Activated CD4-positive, alpha-beta memory T cell treated with anti-CD3 and anti-CD28 coated beads, Interleukin-2, amount 10 ng/mL, durations not matched to agents 7 days and 5 days (primary cell): ENCODE data around the gene ITPRIPL1. TPM values are rescaled to one million over a fixed set of nuclear protein-coding genes. Genes with fewer than 3 reads are reported as not detected.

Source experiments
- CTCF ChIA-PET: fragments of 350-600 bp; sonication (Branson Sonifier 250); formaldehyde crosslinking; loops from one replicate; lab custom pipeline; 2021; ENCODE audit warnings: antibody characterized with exemption, inconsistent platforms; lab: Charles Lee
- POLR2A ChIA-PET: fragments of 350-600 bp; sonication (Branson Sonifier 250); formaldehyde crosslinking; loops from one replicate; lab custom pipeline; 2021; ENCODE audit warnings: antibody characterized with exemption; lab: Charles Lee
- DNase-seq: peaks from one replicate; pipeline ENCODE4 v3.0.0-alpha.2; 2020
- H3K27ac Mint-ChIP-seq: one replicate; pipeline ENCODE4 v1.8.0; 2021; ENCODE audit warnings: mild to moderate bottlenecking, mixed read lengths
- H3K27me3 Mint-ChIP-seq: one replicate; pipeline ENCODE4 v1.8.0; 2021; ENCODE audit warnings: mixed read lengths
- H3K36me3 Mint-ChIP-seq: one replicate; pipeline ENCODE4 v1.8.0; 2021; ENCODE audit warnings: low read depth, mixed read lengths
- H3K4me1 Mint-ChIP-seq: one replicate; pipeline ENCODE4 v1.8.0; 2021; ENCODE audit warnings: mixed read lengths
- H3K4me3 Mint-ChIP-seq: one replicate; pipeline ENCODE4 v1.8.0; 2021; ENCODE audit warnings: mild to moderate bottlenecking, mixed read lengths
- H3K9me3 Mint-ChIP-seq: one replicate; pipeline ENCODE4 v1.8.0; 2021; ENCODE audit warnings: mixed read lengths
- total RNA-seq, 2 experiments: library from RNA; stranded (reverse); gene quantifications; one replicate each; pipeline ENCODE4 v1.2.3, GENCODE V29; 2021

The ITPRIPL1 gene
- total RNA-seq, 2 experiments from 2014 or later: 43.7 to 46.3 TPM

DNA sequence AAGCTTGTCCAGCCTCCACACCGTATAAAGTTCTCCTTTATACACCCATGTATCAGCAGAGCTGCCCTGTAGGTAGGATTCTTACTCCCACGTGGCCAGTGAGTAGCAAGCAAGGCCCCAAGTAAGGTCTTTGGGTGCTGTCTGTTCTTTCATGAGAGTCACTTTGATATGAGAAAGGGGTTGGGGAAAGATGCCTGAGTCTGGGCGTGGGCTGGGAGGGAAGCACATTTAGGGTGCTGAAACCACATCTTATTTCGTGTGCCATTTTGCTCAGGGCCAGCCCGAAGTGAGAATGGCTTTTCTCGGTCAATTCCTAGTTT is 436 bp upstream of the ITPRIPL1 start:
- ChIA-PET POLR2A (interaction anchor here (0.8 to 11.7 kb wide), 7 partner anchors 8 to 213 kb away, joined by 3 to 422 read pairs (median 13); partner anchors contain the start of genes ARID5A, NCAPH, SNRNP200 and STARD7), CTCF (interaction anchor here (0.7 to 3.5 kb wide), 7 partner anchors 11 to 212 kb away, joined by 3 to 28 read pairs (median 4); partner anchors contain the start of gene NCAPH)
- no peaks in the 10 kb centered on the region for H3K27me3 Mint-ChIP-seq
- H3K36me3 Mint-ChIP-seq: peaks cover 49% of the 10 kb centered on the region
- peak overlapping the region; percentile 89 for H3K4me3 Mint-ChIP-seq
- peaks cover 72% of the 10 kb centered on the region for H3K4me1 Mint-ChIP-seq
- peak overlapping the region; percentile 90 for H3K27ac Mint-ChIP-seq
- no peaks in the 10 kb centered on the region for H3K9me3 Mint-ChIP-seq
- peak; percentile 42 for DNase-seq

DNA sequence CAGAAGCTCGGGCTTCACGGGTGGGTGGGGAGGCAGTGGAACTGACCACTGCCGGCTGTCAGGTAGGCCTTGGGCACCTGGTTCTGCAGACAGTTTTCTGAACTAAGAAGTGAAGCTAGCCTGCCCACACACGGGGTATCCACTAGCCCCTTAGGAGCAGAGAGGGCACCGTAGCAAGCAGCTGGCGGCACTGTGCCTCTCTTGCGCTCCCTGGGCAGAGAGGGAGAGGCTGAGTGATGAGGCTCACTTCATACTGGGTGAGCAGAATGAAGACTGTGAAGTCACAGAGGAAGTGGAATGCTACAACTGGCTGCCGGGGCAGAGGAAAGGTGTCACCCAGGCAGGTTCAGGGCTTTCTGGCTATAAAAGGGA is 753 bp downstream of the ITPRIPL1 start:
- Mint-ChIP-seq H3K36me3 (peaks cover 48% of the 10 kb centered on the region), H3K27me3 (no peaks in the 10 kb centered on the region), H3K4me1 (peaks cover 66% of the 10 kb centered on the region), H3K4me3 (peak overlapping the region; percentile 89), H3K9me3 (no peaks in the 10 kb centered on the region), H3K27ac (peak overlapping the region; percentile 85)
- ChIA-PET CTCF (interaction anchor here (0.8 to 3.5 kb wide), 6 partner anchors 10 to 59 kb away, joined by 3 to 28 read pairs (median 4); partner anchors contain the start of gene NCAPH), POLR2A (interaction anchor here (0.5 to 11.7 kb wide), 8 partner anchors 10 to 212 kb away, joined by 3 to 422 read pairs (median 8); partner anchors contain the start of genes ARID5A, NCAPH and SNRNP200)
- DNase-seq: peak; percentile 73

DNA sequence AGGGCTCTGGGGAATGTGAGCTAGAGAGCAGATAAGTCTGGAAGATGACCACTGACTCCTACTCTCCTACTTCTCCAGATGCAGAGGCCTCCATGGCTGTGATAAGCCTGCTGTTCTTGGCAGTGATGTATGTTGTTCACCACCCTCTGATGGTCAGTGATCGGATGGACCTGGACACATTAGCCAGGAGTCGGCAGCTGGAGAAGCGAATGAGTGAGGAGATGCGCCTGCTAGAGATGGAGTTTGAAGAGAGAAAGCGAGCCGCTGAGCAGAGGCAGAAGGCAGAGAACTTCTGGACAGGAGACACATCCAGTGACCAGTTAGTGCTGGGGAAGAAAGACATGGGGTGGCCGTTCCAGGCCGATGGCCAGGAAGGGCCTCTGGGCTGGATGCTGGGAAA is 1.4 kb downstream of the ITPRIPL1 start:
- Mint-ChIP-seq H3K4me3 (peak overlapping the region; percentile 89), H3K9me3 (no peaks in the 10 kb centered on the region), H3K27me3 (no peaks in the 10 kb centered on the region), H3K4me1 (peaks cover 68% of the 10 kb centered on the region), H3K27ac (peak overlapping the region; percentile 85), H3K36me3 (peaks cover 52% of the 10 kb centered on the region)
- no peak for DNase-seq
- CTCF ChIA-PET: interaction anchor here (3.5 kb wide), 1 partner anchor 9 kb away, joined by 28 read pairs; the partner anchor contains the start of gene NCAPH
- POLR2A ChIA-PET: interaction anchor here (0.5 to 11.7 kb wide), 6 partner anchors 10 to 211 kb away, joined by 3 to 422 read pairs (median 14); partner anchors contain the start of genes ARID5A, NCAPH and SNRNP200

GRCh38 chr2:96326990-96327820 is 2.1 kb downstream of the ITPRIPL1 start:
- Mint-ChIP-seq H3K36me3 (peaks cover 52% of the 10 kb centered on the region), H3K4me1 (peaks cover 66% of the 10 kb centered on the region), H3K9me3 (no peaks in the 10 kb centered on the region), H3K4me3 (peak overlapping the region; percentile 89), H3K27me3 (no peaks in the 10 kb centered on the region), H3K27ac (peak overlapping the region; percentile 85)
- POLR2A ChIA-PET: interaction anchor here (1.1 to 11.7 kb wide), 4 partner anchors 11 to 211 kb away, joined by 3 to 422 read pairs (median 128); partner anchors contain the start of genes ARID5A, NCAPH and SNRNP200
- CTCF ChIA-PET: interaction anchor here (3.5 kb wide), 1 partner anchor 8 kb away, joined by 28 read pairs; the partner anchor contains the start of gene NCAPH
- DNase-seq: no peak

DNA sequence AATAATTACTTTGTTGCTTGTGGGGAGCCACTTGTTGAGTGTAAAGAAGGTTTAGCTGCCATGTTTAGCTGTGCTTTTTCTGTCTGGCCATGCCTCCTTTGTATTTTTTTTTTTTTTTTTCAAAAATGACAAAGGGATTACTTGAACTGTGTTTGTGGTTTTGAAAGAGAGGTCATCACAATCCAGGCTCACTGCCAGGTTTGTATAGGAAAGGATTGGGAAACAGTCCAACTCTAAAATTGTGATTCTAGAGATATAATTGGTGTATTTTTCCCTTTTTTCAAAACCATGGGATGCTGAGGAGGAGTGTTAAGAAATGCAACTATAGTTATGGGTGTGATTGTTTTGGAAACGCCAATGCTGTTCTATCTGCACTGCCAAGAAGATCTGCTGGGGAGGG is 4.3 kb downstream of the ITPRIPL1 start:
- Mint-ChIP-seq H3K27ac (no peak overlapping the region), H3K9me3 (no peaks in the 10 kb centered on the region), H3K4me1 (peaks cover 67% of the 10 kb centered on the region), H3K36me3 (peaks cover 60% of the 10 kb centered on the region), H3K27me3 (no peaks in the 10 kb centered on the region), H3K4me3 (no peak overlapping the region)
- POLR2A ChIA-PET: interaction anchor here (11.7 to 18.1 kb wide), 2 partner anchors 6 to 9 kb away, joined by 422 read pairs; partner anchors contain the start of genes ITPRIPL1 and NCAPH
- DNase-seq: no peak
- CTCF ChIA-PET: no interaction called here

DNA sequence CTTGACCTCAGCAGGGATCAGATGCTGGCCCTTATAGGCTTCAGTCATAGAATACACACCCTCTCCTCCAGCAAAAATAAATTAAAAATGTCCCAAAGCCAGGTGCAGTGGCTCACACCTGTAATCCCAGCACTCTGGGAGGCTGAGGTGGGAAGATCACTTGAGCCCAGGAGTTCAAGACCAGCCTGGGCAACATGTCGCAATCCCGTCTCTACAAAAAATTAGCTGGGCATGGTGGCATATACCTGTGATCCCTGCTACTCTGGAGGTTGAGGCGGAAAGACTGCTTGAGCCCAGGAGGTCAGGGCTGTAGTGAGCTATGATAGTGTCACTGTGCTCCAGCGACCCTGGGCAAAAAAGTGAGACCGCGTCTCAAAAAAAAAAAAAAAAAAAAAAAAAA is 4.8 kb downstream of the ITPRIPL1 start:
- Mint-ChIP-seq H3K4me3 (no peak overlapping the region), H3K36me3 (peaks cover 60% of the 10 kb centered on the region), H3K27ac (no peak overlapping the region), H3K4me1 (peaks cover 67% of the 10 kb centered on the region), H3K9me3 (no peaks in the 10 kb centered on the region), H3K27me3 (no peaks in the 10 kb centered on the region)
- POLR2A ChIA-PET: interaction anchor here (0.9 to 18.1 kb wide), 2 partner anchors 6 to 25 kb away, joined by 4 to 422 read pairs; partner anchors contain the start of genes ITPRIPL1 and SNRNP200
- CTCF ChIA-PET: no interaction called here
- no peak for DNase-seq

DNA sequence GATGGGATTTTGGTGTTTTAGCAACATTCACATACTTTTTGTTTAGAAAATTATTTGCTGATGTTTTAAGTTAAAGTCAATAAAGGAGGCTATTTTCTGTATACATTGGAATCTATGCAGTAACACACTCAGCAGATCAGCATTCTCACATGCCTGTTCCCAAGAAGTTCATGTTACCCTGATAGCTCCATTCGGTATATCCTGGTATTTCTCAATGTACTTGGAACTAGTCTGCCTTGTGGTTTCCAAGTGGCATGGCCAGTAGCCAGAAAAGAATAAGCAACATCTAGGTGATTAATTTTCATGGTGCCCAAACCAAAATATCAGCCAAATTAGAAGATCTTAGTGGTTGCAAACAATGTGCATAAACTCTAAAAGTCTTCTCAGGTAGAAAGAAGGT is 5.3 kb downstream of the ITPRIPL1 start:
- ChIA-PET POLR2A (interaction anchor here (0.9 to 18.1 kb wide), 3 partner anchors 7 to 25 kb away, joined by 3 to 422 read pairs (median 4); partner anchors contain the start of genes ITPRIPL1 and SNRNP200), CTCF (no interaction called here)
- peaks cover 62% of the 10 kb centered on the region for H3K36me3 Mint-ChIP-seq
- H3K27ac Mint-ChIP-seq: no peak overlapping the region
- no peaks in the 10 kb centered on the region for H3K9me3 Mint-ChIP-seq
- no peak overlapping the region for H3K4me3 Mint-ChIP-seq
- peaks cover 68% of the 10 kb centered on the region for H3K4me1 Mint-ChIP-seq
- no peak for DNase-seq
- no peaks in the 10 kb centered on the region for H3K27me3 Mint-ChIP-seq

GRCh38 chr2:96333708-96334107 is 8.6 kb downstream of the ITPRIPL1 start:
- no peaks in the 10 kb centered on the region for H3K9me3 Mint-ChIP-seq
- H3K4me3 Mint-ChIP-seq: peak overlapping the region; percentile 81
- H3K4me1 Mint-ChIP-seq: peaks cover 62% of the 10 kb centered on the region
- ChIA-PET CTCF (interaction anchor here (0.6 to 4.5 kb wide), 4 partner anchors 9 to 55 kb away, joined by 3 to 28 read pairs (median 3); partner anchors contain the start of gene ITPRIPL1), POLR2A (interaction anchor here (0.9 to 18.1 kb wide), 4 partner anchors 10 to 303 kb away, joined by 3 to 422 read pairs (median 69); partner anchors contain the start of genes ITPRIPL1 and SNRNP200)
- no peak for DNase-seq
- H3K27me3 Mint-ChIP-seq: no peaks in the 10 kb centered on the region
- H3K36me3 Mint-ChIP-seq: peaks cover 46% of the 10 kb centered on the region
- peak overlapping the region; percentile 22 for H3K27ac Mint-ChIP-seq

DNA sequence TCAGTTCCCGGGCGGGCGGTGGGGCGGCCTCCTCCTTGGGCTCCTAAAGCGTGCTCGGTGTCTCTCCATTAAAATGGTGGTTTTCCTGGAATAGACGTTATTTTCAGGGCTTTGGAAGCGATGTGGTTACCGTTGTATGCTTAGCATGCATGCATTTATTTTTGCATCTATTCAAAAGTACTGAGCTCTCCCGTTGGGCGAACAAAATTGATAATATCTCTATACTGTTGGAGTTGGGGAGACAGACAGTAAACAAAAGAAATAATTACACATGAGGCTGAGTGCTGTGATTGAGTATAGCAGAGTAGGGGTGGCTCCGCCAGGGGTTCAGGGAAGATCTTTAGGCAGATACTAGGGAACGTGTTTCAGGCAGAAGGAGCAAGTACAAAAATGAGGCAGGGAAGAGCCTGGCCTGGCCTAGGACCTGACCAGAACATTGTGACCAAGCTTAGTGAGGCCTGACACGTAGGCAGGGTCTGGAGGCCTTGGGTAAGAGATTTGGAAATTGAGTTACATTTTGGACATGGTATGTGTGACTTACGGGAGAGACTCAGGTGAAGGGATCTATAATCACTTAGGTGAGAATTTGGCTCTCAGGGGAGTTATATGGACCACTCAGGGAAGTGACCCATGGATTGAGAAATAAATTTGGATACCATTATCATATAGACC is 11.1 kb downstream of the ITPRIPL1 start:
- POLR2A ChIA-PET: interaction anchor here (0.7 to 18.1 kb wide), 20 partner anchors 8 to 522 kb away, joined by 3 to 422 read pairs (median 4); partner anchors contain the start of genes ANKRD39, ARID5A, CIAO1 and ITPRIPL1
- Mint-ChIP-seq H3K36me3 (peaks cover 44% of the 10 kb centered on the region), H3K4me1 (peaks cover 66% of the 10 kb centered on the region), H3K27ac (peak overlapping the region; percentile 73), H3K27me3 (no peaks in the 10 kb centered on the region), H3K9me3 (no peaks in the 10 kb centered on the region), H3K4me3 (peak overlapping the region; percentile 81)
- CTCF ChIA-PET: interaction anchor here (0.8 to 4.5 kb wide), 10 partner anchors 8 to 344 kb away, joined by 3 to 28 read pairs (median 4); partner anchors contain the start of gene ITPRIPL1
- no peak for DNase-seq

- DNase-seq: no peak
- H3K4me3 Mint-ChIP-seq: peak overlapping the region; percentile 81
- H3K36me3 Mint-ChIP-seq: peaks cover 48% of the 10 kb centered on the region
- no peaks in the 10 kb centered on the region for H3K27me3 Mint-ChIP-seq
- CTCF ChIA-PET: interaction anchor here (1.0 to 4.5 kb wide), 4 partner anchors 12 to 344 kb away, joined by 3 to 28 read pairs (median 4); partner anchors contain the start of gene ITPRIPL1
- H3K27ac Mint-ChIP-seq: peak overlapping the region; percentile 73
- no peaks in the 10 kb centered on the region for H3K9me3 Mint-ChIP-seq
- POLR2A ChIA-PET: interaction anchor here (0.7 to 18.1 kb wide), 9 partner anchors 8 to 214 kb away, joined by 3 to 422 read pairs (median 12); partner anchors contain the start of genes ARID5A, CIAO1, ITPRIPL1 and SNRNP200
- H3K4me1 Mint-ChIP-seq: peaks cover 72% of the 10 kb centered on the region
These were observed 11.8 kb downstream of the ITPRIPL1 start for GRCh38 chr2:96336873-96337272.

- Mint-ChIP-seq H3K4me1 (peaks cover 87% of the 10 kb centered on the region), H3K4me3 (peak overlapping the region; percentile 25), H3K27ac (peak overlapping the region; percentile 92), H3K36me3 (peaks cover 71% of the 10 kb centered on the region), H3K27me3 (no peaks in the 10 kb centered on the region), H3K9me3 (no peaks in the 10 kb centered on the region)
- POLR2A ChIA-PET: interaction anchor here (0.8 to 18.1 kb wide), 7 partner anchors 10 to 197 kb away, joined by 3 to 422 read pairs (median 3); partner anchors contain the start of genes ITPRIPL1 and SNRNP200
- CTCF ChIA-PET: interaction anchor here (0.6 to 1.0 kb wide), 4 partner anchors 39 to 468 kb away, joined by 3 to 4 read pairs (median 3); partner anchors contain the start of gene CIAO1
- no peak for DNase-seq
These were observed 15.6 kb downstream of the ITPRIPL1 start for GRCh38 chr2:96340493-96341414.
